GM23248 (cell line): ENCODE results near the gene CCDC39. TPM values are rescaled to one million over a fixed set of nuclear protein-coding genes. Genes with fewer than 3 reads are reported as not detected.

ENCODE experiments used
- DNase-seq: peaks from one replicate; pipeline ENCODE4 v3.0.0-alpha.2; 2015
- H2AFZ ChIP-seq: fragments of 200-600 bp; sonication (generic); 2 replicates; pipeline ENCODE4 v1.6.1; 2016; ENCODE audit warnings: antibody characterized with exemption
- H3F3A ChIP-seq: fragments of 200-600 bp; sonication (generic); 2 replicates; pipeline ENCODE4 v1.6.1; 2016; ENCODE audit warnings: mild to moderate bottlenecking, antibody characterized with exemption, mixed run types; ENCODE audit not compliant: insufficient read depth
- H3K27ac ChIP-seq: fragments of 200-600 bp; sonication (generic); 2 replicates; pipeline ENCODE4 v1.5.1; 2016; ENCODE audit warnings: mild to moderate bottlenecking
- H3K27me3 ChIP-seq: fragments of 200-600 bp; sonication (generic); replicated peaks from 2 replicates; pipeline ENCODE4 v1.6.1; 2016; ENCODE audit warnings: mild to moderate bottlenecking; ENCODE audit not compliant: insufficient read depth
- H3K36me3 ChIP-seq: fragments of 200-600 bp; sonication (generic); 2 replicates; pipeline ENCODE4 v1.6.1; 2016; ENCODE audit warnings: low read depth, mild to moderate bottlenecking
- H3K4me1 ChIP-seq: fragments of 200-600 bp; sonication (generic); 2 replicates; pipeline ENCODE4 v1.6.1; 2016; ENCODE audit warnings: mild to moderate bottlenecking; ENCODE audit not compliant: insufficient read depth
- H3K4me2 ChIP-seq: fragments of 200-600 bp; sonication (generic); one replicate; pipeline ENCODE4 v1.6.1; 2016; ENCODE audit warnings: mild to moderate bottlenecking; ENCODE audit not compliant: unreplicated experiment
- H3K4me3 ChIP-seq: fragments of 200-600 bp; sonication (generic); 2 replicates; pipeline ENCODE4 v1.5.1; 2016; ENCODE audit warnings: mild to moderate bottlenecking
- H3K79me2 ChIP-seq: fragments of 200-600 bp; sonication (generic); 2 replicates; pipeline ENCODE4 v1.6.1; 2016; ENCODE audit warnings: mild to moderate bottlenecking; ENCODE audit not compliant: insufficient read depth
- H3K9ac ChIP-seq: fragments of 200-600 bp; sonication (generic); 2 replicates; pipeline ENCODE4 v1.6.1; 2016; ENCODE audit warnings: mild to moderate bottlenecking
- H3K9me2 ChIP-seq: fragments of 200-600 bp; sonication (generic); 2 replicates; pipeline ENCODE4 v1.6.1; 2016; ENCODE audit warnings: mixed run types, mild to moderate bottlenecking, moderate library complexity; ENCODE audit not compliant: insufficient read depth
- H3K9me3 ChIP-seq: fragments of 200-600 bp; sonication (generic); one replicate; pipeline ENCODE4 v1.6.1; 2017; ENCODE audit warnings: low read depth
- H4K20me1 ChIP-seq: fragments of 200-600 bp; sonication (generic); 2 replicates; pipeline ENCODE4 v1.6.0; 2016; ENCODE audit not compliant: insufficient read depth
- EZH2 ChIP-seq: fragments of 200-600 bp; sonication (generic); IDR thresholded peaks from 2 replicates; pipeline ENCODE4 v1.6.1; 2018; ENCODE audit warnings: antibody characterized with exemption, mild to moderate bottlenecking; ENCODE audit not compliant: insufficient read depth, poor library complexity, severe bottlenecking
- EZH2phosphoT487 ChIP-seq: fragments of 200-600 bp; sonication (generic); IDR thresholded peaks from 2 replicates; pipeline ENCODE4 v1.6.1; 2018; ENCODE audit warnings: antibody characterized with exemption, moderate library complexity, mild to moderate bottlenecking, low read depth; ENCODE audit not compliant: insufficient read depth
- WGBS, 2 experiments: methylation state at CpG; one replicate each; pipeline ENCODE4 v1.1.6; 2015 to 2017; ENCODE audit warnings: low lambda C conversion rate in 2 of 2, low coverage in 1 of 2; ENCODE audit errors: missing lambda C conversion rate in 2 of 2; 5-methylcytosine and 5-hydroxymethylcytosine counted together
- in situ Hi-C: fragments of 300-500 bp; cut with MboI; formaldehyde crosslinking; loops from 2 replicates; pipeline ENCODE4 v1.15.0; 2020
- polyA plus RNA-seq: library from polyadenylated mRNA; unstranded; fragments of >200 nt; fragmentation: Nextera tagmentation; extraction: Ambion mirVana; gene quantifications from 2 replicates; pipeline ENCODE4 v1.2.1, GENCODE V29; 2016
- total RNA-seq: library from RNA; depleted of rRNA; stranded (reverse); fragments of >200 nt; shearing (Covaris generic); gene quantifications from 2 replicates; pipeline ENCODE4 v1.2.3, GENCODE V29; 2014

The CCDC39 gene
- total and polyA plus RNA-seq, 2 experiments from 2014 or later: not detected

- Histone ChIP-seq H3K9me2 (no peaks in the 10 kb centered on the region), H4K20me1 (no peaks in the 10 kb centered on the region), H3K27me3 (no peaks in the 10 kb centered on the region), H3K79me2 (no peaks in the 10 kb centered on the region), H2AFZ (no peak overlapping the region), H3K4me3 (no peak overlapping the region), H3K9ac (no peak overlapping the region), H3K4me2 (no peak overlapping the region), H3K4me1 (no peaks in the 10 kb centered on the region), H3K9me3 (no peaks in the 10 kb centered on the region), H3F3A (no peaks in the 10 kb centered on the region), H3K36me3 (no peaks in the 10 kb centered on the region), H3K27ac (no peak overlapping the region)
- TF ChIP-seq EZH2phosphoT487 (no peak), EZH2 (no peak)
- DNase-seq: no peak
- in situ Hi-C loops: no loop called here
- WGBS, 2 experiments: 5% methylated on average over 2 of the region's 2 CpGs
Measured at GRCh38 chr3:180661444-180661843, 17.8 kb downstream of the CCDC39 start.

- H4K20me1 ChIP-seq: no peaks in the 10 kb centered on the region
- H3F3A ChIP-seq: no peaks in the 10 kb centered on the region
- H3K9me2 ChIP-seq: no peaks in the 10 kb centered on the region
- no peak overlapping the region for H3K4me3 ChIP-seq
- H3K9me3 ChIP-seq: no peaks in the 10 kb centered on the region
- H2AFZ ChIP-seq: 0 out of 2 replicates have a peak overlapping the region, but pooled peaks have one; percentile 3
- H3K27ac ChIP-seq: no peak overlapping the region
- DNase-seq: no peak
- no peaks in the 10 kb centered on the region for H3K79me2 ChIP-seq
- no peaks in the 10 kb centered on the region for H3K4me1 ChIP-seq
- H3K36me3 ChIP-seq: no peaks in the 10 kb centered on the region
- WGBS, 2 experiments: 75 to 81% methylated on average over 4 of the region's 4 CpGs
- in situ Hi-C loops: no loop called here
- H3K4me2 ChIP-seq: no peak overlapping the region
- no peak for TF ChIP-seq EZH2phosphoT487
- no peak for TF ChIP-seq EZH2
- no peak overlapping the region for H3K9ac ChIP-seq
- H3K27me3 ChIP-seq: no peaks in the 10 kb centered on the region
Measured at GRCh38 chr3:180657094-180657493, 22.2 kb downstream of the CCDC39 start.

GRCh38 chr3:180656406-180656805 lies 22.9 kb downstream of the CCDC39 start:
- no peaks in the 10 kb centered on the region for H3K9me3 ChIP-seq
- H3K4me2 ChIP-seq: no peak overlapping the region
- no peaks in the 10 kb centered on the region for H3K4me1 ChIP-seq
- H3K9me2 ChIP-seq: no peaks in the 10 kb centered on the region
- no peaks in the 10 kb centered on the region for H4K20me1 ChIP-seq
- no peaks in the 10 kb centered on the region for H3F3A ChIP-seq
- H3K9ac ChIP-seq: no peak overlapping the region
- no peaks in the 10 kb centered on the region for H3K27me3 ChIP-seq
- in situ Hi-C loops: no loop called here
- TF ChIP-seq EZH2phosphoT487 (no peak), EZH2 (no peak)
- 48 to 50% methylated on average over 4 of the region's 4 CpGs for WGBS, 2 experiments
- H3K36me3 ChIP-seq: no peaks in the 10 kb centered on the region
- H3K27ac ChIP-seq: no peak overlapping the region
- no peaks in the 10 kb centered on the region for H3K79me2 ChIP-seq
- H3K4me3 ChIP-seq: no peak overlapping the region
- DNase-seq: no peak
- 0 out of 2 replicates have a peak overlapping the region, but pooled peaks have one; percentile 3 for H2AFZ ChIP-seq

GRCh38 chr3:180646187-180646790 lies 33.0 kb downstream of the CCDC39 start:
- no peak overlapping the region for H3K27ac ChIP-seq
- no peak overlapping the region for H3K9ac ChIP-seq
- no peaks in the 10 kb centered on the region for H3K79me2 ChIP-seq
- H3K4me1 ChIP-seq: no peaks in the 10 kb centered on the region
- no peak overlapping the region for H2AFZ ChIP-seq
- no peak overlapping the region for H3K4me2 ChIP-seq
- H3K9me2 ChIP-seq: no peaks in the 10 kb centered on the region
- peak; percentile 7 for DNase-seq
- TF ChIP-seq EZH2: no peak
- TF ChIP-seq EZH2phosphoT487: no peak
- no peaks in the 10 kb centered on the region for H3K27me3 ChIP-seq
- no peaks in the 10 kb centered on the region for H3K9me3 ChIP-seq
- no peaks in the 10 kb centered on the region for H3F3A ChIP-seq
- WGBS, 2 experiments: 22 to 23% methylated on average over 1 of the region's 1 CpG
- in situ Hi-C loops: no loop called here
- no peaks in the 10 kb centered on the region for H3K36me3 ChIP-seq
- H3K4me3 ChIP-seq: no peak overlapping the region
- no peaks in the 10 kb centered on the region for H4K20me1 ChIP-seq

- H3K9me3 ChIP-seq: no peaks in the 10 kb centered on the region
- no peaks in the 10 kb centered on the region for H3K79me2 ChIP-seq
- no peak overlapping the region for H2AFZ ChIP-seq
- H3K9ac ChIP-seq: no peak overlapping the region
- no peak overlapping the region for H3K4me2 ChIP-seq
- no peak for TF ChIP-seq EZH2phosphoT487
- no peak for TF ChIP-seq EZH2
- H3F3A ChIP-seq: no peaks in the 10 kb centered on the region
- H3K27me3 ChIP-seq: no peaks in the 10 kb centered on the region
- no peaks in the 10 kb centered on the region for H3K36me3 ChIP-seq
- H4K20me1 ChIP-seq: no peaks in the 10 kb centered on the region
- H3K9me2 ChIP-seq: no peaks in the 10 kb centered on the region
- no peak overlapping the region for H3K27ac ChIP-seq
- in situ Hi-C loops: no loop called here
- no peak for DNase-seq
- H3K4me1 ChIP-seq: no peaks in the 10 kb centered on the region
- H3K4me3 ChIP-seq: no peak overlapping the region
Measured at GRCh38 chr3:180640987-180641386, 38.3 kb downstream of the CCDC39 start.
